Measurements from ENCODE around the gene TAF1A.
"Not testable (repeated sequence)": the region's sequence is repeated elsewhere in the genome, so short reads cannot be mapped to it uniquely, and the experiment has no call there.

Gene TAF1A

GRCh38 chr1:222589462-222590302 lies at the start of gene TAF1A:
TSS of gene TAF1A (minus strand) at chr1:222589933.
- peak; percentile 84 for DNase-seq

- peak; percentile 85 for DNase-seq
Observed at GRCh38 chr1:222634180-222635013, 44.7 kb upstream of the TAF1A start.

DNA sequence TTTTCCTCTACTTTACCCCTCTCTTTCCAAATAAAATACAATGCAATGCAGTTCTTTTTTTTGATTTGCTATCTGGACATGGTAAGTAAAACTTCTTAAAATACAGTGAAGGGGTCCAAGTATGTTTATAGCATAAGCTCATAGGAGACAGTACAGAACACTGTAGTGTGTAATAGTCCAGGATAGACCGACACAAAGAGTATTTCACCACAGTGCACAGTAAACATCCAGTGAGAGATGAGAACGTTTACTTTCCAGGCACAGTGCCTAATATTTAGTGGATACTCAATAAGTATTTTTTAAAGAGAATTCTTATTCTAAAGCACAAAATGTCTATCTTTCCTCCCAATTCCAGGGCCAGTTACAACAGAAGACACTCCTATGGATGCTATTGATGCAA lies 43.0 kb upstream of the TAF1A start:
- DNase-seq: no peak

GRCh38 chr1:222631611-222632208 lies 42.0 kb upstream of the TAF1A start:
- no peak for DNase-seq

DNA sequence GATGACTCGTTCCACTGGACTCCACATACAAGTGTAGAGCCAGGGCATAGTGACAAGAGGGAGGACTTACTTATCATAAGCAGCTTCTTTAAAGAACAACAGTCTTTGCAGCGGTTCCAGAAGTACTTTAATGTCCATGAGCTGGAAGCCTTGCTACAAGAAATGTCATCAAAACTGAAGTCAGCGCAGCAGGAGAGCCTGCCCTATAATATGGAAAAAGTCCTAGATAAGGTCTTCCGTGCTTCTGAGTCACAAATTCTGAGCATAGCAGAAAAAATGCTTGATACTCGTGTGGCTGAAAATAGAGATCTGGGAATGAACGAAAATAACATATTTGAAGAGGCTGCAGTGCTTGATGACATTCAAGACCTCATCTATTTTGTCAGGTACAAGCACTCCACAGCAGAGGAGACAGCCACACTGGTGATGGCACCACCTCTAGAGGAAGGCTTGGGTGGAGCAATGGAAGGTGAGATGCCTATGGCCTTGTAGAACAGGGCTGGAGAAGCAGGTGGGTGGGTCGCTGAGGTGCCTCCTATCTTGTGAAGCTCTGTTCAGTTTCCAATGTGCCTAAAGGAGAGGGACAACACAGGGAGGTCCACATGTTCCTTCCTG lies 40.3 kb upstream of the TAF1A start:
- no peak for DNase-seq

GRCh38 chr1:222627232-222627631 lies 37.5 kb upstream of the TAF1A start:
- no peak for DNase-seq

GRCh38 chr1:222624214-222624613 lies 34.5 kb upstream of the TAF1A start:
- DNase-seq: no peak

DNA sequence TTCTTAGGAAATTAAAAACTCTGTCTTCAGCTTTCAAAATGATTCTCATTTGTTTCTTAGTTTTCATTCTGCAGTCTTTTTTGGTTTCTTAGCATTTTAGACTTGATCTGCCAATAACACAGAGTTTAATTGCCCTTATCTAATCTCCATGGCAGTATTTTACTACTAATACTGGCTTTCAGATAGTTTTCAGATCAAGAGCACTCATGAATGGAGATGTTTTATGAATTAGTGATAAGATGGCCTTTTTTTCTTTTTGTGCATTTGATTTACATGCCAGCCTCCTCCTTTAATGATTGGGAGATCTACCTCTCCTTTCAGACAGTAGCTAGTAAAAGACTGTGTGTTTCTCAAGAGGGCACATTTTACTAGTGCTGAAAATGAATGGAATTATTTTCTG lies 33.7 kb upstream of the TAF1A start:
- DNase-seq: no peak

GRCh38 chr1:222622765-222623164 lies 33.0 kb upstream of the TAF1A start:
- DNase-seq: no peak

GRCh38 chr1:222620566-222620965 lies 30.8 kb upstream of the TAF1A start:
- DNase-seq: no peak

DNA sequence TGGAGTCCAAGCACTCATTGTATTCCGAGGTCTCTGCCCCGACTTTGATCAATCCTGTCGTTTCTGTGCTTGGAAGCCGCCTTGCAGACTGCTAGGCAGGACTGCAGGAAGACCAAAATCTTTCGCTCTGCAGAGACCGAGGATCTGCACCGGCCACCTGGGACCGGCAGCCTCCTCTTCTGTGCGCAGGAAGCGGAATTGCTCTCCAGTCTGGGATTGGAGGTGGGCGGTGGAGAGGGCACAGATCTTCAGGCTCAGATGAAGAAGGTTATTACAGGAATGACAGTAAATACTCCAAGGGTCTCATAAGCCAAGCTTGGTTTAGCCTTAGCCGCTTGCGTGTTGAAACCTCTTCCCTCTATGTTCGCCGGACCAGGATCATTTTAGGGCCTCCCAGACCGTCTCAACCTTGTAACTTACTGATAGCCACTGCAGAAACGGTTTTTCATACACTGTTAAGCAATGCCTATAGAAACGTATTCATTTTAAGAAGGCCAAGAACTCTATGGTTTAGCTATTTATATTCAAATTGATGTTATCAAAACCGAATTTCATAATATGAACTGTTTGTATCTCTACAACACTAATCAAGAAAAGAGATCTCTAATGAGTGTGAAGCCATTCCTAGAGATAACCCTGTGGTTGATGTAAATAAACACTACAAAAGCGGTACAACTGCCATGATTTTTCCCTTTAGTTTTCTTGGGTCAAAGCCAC lies 29.3 kb upstream of the TAF1A start:
- no peak for DNase-seq

GRCh38 chr1:222618001-222618879 lies 28.5 kb upstream of the TAF1A start, which contains the start of gene MIA3:
TSS of gene MIA3 (plus strand) at chr1:222618097. CDS start at chr1:222618111, 14 bp downstream.
- peak; percentile 84 for DNase-seq

DNA sequence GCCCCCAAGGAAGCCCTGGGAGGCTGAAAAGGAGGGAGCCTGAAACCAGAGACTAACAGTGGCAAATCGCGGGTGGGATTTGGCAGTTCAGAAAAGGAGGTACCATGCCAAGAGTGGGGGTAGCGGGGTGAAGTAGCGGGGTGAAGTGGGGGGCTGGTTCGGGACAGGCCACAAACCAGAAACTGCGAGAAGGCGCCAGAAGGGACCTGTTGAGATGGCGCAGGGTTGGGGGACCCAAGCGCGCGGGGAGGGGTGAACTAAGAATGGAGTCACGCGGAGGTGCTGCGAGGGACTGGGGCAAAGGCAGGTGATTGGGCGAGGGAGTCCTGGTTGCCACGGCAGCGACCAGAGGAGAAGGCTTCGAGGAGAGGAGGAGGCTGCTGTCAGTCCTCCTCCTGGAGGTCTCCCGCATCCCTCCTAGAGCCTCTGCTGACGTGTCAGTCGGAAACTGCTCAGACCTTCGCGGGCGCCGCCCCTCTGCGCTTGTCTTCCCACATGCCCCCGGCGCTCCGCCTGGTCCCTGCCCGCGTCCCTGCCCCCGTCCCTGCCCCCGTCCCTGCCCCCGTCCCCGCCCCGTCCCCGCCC lies 27.7 kb upstream of the TAF1A start:
- DNase-seq: peak; percentile 87

DNA sequence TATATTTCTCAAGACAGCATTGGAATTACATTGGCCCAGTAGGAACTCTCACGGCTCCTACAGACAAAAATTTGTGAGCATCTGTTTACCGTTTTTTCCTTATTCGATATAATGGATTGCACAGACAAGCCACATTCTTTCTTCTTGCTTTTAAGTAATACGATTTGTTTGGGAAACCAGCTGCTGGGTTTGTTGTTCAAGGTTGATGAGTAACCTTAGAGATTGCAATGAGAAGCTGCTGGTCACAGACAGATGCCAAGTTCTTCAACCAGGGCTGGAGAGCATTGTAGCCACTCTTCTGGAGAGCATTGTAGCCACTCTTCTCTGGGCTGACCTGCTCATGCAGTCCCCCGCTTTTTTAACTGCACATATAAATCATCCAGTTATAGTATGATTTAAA lies 26.8 kb upstream of the TAF1A start:
- no peak for DNase-seq

DNA sequence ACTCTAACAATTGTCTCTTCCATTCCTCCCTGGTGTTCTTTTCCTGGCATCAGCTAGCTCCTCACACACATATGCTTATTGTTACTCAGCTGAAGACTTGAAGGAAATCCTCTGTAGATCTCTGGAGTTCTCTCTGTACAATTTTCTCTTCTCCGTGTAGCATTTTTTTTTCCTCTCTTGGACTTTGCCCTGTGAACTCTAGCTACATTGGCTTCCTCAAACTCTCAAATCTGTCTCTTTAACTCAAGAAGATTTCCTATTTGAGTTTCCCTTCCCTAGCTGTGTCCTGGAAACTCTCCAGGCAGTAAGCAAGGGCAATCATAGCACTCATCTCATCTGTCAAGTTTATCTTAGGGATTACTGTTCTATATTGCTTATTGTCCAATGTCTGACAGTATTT lies 23.9 kb upstream of the TAF1A start:
- no peak for DNase-seq

DNA sequence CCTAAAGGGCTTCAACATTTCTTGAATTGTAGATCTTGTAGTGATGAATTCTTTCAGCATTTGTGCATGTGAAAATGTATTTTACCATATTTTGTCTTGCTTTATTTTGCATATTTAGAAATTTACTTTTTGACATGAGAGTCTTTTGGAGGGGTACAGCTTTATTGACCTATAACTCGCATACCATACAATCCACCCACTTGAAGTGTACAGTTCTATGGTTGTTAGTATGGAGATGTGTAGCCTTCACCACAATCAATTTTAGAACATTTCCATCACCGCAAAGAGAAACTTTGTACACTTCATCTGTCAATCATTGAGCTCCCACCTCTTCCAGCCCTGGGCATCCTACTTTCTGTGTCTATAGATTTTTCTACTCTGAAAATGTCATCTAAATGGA lies 21.0 kb upstream of the TAF1A start:
- DNase-seq: no peak

- not testable (repeated sequence) for DNase-seq
Observed at GRCh38 chr1:222609111-222609510, 19.4 kb upstream of the TAF1A start.

DNA sequence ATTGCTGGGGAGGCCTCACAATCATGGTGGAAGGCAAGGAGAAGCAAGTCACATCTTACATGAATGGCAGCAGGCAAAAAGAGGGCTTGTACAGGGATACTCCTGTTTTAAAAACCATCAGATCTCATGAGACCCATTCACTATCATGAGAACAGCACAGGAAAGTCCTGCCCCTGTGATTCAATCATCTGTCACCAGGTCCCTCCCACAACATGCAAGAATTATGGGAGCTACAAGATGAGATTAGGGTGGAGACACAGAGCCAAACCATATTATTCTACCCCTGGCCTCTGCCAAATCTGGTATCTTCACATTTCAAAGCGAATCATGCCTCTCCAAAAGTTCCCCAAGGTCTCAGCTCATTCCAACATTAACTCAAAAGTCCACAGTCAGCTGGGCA lies 17.0 kb upstream of the TAF1A start:
- DNase-seq: no peak

GRCh38 chr1:222601257-222601656 lies 11.5 kb upstream of the TAF1A start:
- DNase-seq: no peak

DNA sequence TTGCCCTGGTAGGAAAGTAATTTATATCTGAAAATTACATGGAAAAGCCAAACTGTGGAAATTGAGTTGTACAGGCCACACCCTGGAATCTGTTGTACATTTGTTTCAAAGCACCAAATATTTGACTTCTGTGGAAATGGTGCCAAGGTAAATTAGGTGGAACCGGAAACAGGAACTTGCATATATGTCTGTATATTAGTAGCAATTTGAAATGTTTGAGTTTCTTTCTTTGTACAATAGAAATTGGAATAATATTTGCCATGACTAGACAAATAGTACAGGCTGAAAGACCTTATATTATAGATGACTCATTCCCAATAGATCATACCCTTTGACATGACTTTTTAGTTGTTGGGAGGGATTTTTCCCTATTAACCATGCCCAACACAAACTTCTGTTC lies 10.5 kb upstream of the TAF1A start:
- peak; percentile 65 for DNase-seq

- DNase-seq: no peak
Observed at GRCh38 chr1:222596696-222597095, 7.0 kb upstream of the TAF1A start.

Data from NCI-H774 (cell line).